Hematopoietic multipotent progenitor cell treated with erythropoietin and hydrocortisone succinate and interleukin-3 and kit ligand, for 4 days (in vitro differentiated cells): Measurements from ENCODE around the gene ZNF580.

ENCODE experiments used
- DNase-seq: peaks from one replicate; pipeline ENCODE4 v3.0.0-alpha.2; 2015

ZNF580 gene

DNA sequence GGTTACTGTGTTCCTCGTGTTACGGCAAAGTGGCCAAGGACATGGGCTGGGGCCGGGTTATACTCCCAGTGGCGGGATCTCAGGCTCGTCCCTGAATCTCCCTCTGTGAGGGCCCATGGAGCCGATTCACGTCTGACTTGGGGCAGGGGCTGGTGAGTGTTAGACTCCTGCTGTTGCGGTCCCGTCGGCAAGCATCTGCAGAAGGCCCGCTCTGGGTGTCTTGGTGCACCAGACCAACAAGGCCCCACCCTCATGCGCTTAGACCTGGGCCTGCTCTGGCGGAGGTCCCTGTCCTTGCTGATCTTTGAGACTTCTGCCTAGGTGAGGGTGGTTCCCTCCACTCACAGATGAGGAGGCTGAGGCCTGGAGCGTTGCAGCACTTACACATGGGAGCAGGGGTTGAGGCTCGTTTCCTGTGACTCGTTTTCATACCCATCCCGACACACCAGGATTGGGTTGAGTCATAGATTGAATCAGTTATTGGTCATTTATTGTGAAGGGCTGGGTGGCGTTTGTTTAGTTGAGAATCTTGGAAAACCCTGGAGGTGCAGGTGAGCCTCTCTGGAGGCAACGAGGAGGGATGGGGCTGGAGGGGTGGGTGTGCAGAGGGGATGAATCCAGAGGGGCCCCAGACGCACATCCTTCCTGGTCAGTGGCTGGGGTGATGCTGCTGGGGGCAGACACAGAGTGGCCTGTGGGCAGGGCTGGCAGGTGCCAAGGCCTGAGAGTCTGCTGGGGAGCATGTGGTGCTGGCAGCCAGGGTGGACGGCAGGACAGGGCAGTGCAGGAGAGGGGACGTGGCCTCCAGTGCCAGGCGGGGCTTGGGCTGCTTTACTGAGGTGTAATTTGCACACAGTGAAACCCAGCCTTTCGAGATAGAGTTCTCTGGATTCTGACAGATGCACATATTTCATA, 38.8 kb downstream of the ZNF580 start:
- no peak for DNase-seq

DNA sequence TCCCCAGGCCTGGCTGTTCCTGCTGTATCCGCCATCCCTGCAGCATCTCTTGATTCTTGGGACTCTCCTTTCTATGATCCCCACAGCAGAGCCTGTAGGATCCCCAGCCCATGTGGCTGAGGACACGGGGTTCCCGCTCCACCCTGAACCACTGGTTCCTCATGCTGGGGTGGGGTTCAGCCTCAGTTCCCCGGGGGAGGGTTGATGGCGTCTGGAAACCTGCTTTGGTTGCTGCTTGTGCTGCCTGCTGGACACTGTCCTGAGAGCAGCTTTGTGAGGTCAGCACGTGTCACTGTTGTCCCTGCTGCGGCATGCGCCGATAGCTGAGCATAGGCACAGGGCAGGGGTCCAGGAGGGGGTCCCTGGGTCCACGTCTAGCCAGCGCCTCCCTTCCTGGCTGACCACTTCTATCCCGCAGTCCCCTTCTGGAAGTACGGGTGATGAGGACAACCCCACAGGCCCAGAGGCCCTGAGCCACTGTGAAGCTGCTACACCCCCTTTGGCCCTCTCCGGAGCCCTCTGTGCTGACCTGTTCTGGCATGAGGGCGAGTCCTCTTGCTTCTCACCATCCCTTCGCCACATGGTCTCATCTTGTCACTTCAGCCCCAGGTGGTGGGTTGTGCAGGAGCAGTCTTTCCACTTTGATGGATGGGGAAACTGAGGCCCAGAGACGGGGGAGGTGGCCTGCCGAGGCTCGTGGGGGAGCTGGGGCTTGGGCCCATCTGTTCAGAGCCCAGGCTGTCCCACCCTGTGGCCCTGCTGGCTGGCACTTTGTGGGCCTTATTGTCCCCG, 39.7 kb downstream of the ZNF580 start:
- DNase-seq, result no peak

DNA sequence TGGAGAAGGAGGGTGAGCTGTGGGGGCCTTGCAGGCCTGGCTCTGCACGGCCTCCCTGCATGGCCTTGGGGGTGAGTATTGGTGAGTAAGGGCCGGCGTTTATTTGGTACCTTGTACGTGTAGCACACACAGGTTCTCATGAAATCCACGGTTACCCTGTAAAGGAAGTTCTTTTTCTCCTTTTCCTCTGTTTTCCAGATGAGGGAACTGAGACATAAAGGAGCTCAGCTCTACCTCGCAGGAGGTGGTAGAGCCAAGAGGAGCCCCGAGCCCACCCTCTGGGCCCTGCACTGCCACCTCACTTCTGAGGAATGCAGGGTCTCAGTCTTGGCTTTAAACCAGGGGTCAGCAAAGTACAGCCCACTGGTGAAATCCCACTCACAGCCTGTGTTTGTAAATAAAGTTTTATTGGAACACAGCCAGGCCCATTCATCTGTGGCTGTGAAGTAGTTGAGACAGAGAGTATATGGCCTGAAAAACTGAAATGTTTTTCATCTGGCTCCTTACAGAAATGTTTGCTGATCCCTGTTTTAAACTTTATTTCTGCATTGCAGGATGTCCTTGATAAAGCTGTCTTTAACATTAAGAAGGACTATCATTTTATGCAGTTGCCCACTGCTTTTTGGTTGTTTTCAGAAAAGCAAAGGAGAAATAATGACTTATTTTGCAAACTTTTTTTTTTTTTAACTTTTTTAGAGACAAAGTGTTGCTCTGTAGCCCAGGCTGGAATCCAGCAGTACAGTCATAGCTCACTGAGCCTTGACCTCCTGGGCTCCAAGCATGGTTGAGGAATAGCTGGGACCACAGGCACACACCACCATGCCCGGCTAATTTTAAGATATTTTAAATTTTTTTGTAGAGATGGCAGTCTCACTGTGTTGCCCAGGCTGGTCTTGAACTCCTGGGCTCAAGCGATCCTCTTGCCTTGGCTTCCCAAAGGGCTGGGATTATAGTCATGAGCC, 40.6 kb downstream of the ZNF580 start:
- DNase-seq, result no peak

DNA sequence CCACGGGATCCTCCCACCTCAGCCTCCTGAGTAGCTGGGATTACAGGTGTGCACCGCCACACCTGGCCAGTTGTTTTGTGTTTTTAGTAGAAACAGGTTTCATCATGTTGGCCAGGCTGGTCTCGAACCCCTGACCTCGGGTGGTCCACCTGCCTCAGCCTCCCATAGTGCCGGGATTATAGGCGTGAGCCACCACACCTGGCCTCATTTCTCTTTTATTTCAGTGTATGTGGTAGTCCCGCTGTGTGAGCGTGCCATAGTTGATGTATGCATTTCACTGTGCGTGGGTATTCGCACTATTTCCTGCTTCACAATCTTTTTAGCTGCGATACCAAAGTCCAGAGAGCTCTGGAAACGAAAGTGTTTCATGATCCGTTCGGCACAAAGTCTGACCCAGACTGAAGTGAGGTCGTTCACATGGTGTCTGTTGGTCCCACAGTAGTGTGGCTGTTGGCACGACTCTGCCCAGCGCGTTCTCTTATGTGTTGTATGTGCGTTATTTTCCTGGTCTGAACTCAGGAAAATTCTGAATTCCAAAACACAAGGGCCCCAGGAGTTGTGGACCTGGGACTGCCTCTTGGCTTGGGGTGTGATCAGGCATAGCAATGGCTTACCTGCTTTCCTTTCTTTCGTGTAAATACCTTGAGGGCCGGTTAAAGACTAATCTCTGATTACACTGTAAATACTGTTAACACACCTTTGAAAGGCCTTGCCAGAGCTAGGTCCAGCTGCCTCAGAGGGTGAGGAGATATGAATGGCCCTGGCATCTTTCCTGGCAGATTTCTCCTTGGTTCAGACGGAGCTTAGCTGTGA, 42.9 kb downstream of the ZNF580 start:
- DNase-seq, result no peak

DNA sequence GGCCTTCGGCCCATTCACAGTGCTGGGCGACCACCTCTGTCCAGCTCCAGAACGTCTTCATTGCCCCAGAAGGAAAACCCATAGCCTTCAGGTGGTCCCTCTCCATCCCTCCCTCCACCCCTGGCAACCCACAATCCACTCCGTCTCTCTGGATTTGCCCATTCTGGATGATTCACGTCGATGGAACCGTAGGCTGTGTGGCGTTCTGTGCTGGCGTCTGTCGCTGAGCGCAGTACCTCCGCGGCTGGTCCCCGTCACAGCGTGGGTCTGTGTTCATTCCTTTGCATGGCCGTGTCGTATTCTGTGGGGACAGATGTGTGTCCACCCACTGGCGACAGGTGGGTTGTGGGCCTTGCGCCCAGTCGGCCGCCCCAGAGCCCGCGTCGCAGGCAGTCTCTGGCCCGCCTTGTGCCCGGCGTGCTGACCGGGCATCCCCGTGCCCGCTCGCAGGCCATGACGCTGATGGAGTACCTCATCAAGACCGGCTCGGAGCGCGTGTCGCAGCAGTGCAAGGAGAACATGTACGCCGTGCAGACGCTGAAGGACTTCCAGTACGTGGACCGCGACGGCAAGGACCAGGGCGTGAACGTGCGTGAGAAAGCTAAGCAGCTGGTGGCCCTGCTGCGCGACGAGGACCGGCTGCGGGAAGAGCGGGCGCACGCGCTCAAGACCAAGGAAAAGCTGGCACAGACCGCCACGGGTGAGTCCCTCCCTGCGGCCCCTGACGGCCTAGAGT, 44.3 kb downstream of the ZNF580 start:
- DNase-seq, result no peak

DNA sequence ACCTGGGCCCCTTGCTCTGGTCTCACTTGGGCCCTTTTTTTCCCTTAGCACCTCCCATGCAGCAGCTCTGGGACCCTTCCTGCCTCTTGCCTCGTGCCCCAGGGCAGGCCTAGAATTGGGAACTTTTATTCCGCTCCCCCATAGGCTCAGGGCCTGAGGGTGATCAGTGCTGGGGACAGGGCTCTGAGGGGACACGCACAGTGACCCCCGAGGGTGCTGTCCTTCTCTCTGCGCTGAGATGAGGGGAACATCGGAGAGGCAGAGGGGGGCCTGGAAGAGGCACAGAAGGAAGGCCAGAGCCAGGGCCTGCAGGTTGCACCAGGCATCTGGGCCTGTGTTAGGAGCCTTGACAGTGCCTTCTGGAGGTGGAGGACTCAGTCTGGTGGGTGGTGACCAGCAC, 45.0 kb downstream of the ZNF580 start:
- no peak for DNase-seq

DNA sequence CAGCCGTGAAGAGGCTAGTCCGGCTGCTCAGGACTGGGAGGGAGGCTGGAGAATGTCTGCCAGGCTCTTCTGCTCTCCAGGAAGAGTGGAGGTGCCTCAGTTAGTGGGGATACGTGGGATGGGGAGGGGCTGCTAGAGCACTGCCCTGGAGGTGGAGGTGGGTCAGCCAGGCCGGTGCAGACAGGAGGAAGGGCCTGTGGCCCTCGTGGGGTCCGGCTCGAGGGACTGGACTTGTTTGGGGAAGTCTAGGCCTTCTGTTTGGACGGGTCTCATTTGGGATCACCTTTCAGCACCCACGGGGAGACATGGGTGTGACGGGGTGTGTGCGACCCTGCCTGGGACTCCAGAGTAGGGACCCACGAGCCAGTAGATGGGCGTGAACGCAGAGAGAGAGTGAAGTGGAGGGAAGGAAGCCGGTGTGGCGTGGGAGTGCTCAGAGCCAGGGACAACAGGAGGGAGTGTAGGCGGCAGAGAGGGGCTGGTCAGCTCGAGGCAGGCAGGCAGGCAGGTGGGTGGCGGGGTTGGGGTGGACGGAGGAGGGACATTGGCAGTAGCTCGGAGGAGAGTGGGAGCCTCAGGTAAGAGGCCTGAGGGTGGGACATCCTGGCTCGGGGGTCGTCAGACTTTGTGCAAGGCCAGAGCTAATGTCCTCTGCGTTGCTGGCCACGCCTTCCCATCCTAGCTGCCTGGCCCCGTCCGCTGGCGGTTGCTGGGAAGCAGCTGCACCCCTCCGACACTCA, 45.7 kb downstream of the ZNF580 start:
- DNase-seq, result no peak

DNA sequence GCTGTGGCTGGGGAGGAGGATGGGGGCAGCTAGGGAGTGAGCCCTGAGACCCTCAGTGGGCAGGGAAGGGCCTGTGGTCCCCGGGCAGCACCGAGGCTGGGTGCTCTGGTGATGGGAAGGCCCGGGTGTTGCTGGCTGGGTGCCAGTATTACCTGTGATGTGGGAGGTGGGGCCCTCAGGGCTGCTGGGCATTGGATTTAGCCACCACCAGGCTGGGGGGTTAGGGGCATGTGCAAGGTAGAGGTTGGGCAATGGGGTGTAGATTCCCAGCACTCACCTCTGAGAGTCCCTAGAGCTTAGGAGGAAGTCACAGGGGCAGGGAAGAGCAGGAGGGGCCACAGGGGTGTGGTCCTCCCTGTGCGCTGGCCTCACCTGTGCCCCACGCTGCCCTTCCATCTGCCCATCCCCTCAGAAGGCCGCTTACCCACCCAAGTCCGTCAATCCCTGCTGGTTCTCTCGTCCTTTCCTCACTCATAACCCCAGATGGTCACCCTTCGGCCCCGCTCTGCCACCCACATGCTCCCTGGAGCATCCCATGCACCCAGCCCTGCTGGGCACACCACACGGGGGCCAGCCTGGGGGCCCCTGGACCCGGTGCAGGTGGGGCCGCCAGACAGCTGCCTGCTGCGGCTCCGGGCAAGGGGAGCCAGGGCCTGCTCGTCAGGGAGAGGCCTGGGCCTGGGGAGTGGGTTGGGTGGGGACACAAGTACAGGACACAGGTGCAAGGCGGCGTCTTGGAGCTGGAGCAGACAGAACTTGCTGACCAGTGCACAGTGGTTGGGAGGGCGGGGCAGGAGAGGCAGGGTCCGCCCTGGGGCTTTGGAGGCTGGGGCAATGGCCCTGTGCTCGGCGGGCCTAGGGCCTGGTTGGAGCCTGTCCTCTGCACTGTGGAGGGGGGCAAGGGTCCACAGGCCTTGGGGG, 46.7 kb downstream of the ZNF580 start:
- no peak for DNase-seq

DNA sequence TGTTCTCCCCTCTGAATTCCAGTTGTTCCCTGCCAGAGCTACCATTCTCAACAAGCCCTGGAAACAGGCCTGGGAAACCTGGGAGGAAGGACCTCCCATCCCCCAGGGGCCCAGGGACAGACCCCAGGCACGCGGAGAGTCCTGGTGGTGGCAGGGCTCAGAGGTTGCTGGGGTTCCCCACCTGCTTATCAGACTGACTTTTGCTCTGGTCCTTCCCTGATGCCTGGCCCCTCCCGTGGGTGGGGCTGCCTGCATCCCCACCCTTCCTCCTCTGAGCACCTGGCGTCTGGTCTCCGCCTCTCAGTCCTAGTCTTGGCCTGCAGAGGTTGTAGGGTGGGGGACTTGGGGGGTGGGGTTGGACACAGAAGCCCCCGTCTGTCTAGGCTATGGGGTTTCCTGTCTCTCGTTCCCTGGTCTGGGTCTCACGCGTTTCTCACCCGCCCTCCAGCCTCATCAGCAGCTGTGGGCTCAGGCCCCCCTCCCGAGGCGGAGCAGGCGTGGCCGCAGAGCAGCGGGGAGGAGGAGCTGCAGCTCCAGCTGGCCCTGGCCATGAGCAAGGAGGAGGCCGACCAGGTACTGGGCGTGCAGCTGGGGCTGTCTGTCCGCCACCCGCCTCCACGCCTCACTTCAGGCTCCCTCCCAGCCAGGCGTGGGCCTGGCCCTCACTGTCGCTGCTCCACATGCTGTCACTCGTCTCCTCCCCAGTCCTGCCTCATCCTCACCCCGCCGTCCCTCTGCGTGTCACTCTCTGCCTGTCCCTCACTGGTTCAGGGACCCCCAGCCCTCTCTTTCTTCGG, 47.8 kb downstream of the ZNF580 start:
- peak; percentile 49 for DNase-seq

DNA sequence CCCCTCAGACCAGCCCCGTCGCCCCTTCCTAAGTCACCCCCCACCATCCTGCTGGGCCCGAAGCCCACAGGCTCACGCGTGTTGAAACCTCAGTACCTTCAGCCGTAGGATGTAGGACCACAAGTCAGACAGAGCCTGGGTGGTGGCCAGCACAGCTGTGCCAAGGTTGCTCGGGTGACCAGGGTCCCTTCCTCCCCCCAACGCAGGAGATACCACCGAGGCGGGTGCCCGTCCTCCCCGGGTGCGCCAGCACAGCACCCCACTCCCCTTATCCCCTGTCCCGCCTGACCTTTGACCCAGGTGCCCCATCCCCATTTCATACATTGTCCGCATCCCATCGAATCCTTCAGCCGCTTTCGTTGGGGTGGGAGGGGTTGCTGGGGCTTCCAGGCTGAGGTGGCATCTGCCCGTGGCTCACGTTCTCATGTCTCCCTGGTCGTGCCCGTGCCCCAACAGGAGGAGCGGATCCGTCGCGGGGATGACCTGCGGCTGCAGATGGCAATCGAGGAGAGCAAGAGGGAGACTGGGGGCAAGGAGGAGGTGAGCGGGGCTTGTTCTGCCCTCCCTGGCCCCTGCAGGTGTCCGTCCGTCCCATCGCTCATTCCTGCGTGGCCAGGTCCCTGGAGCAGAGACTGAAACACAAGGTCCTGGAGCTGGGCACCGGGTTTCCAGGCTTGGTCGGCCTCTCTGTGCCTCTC, 48.8 kb downstream of the ZNF580 start:
- DNase-seq, result no peak

DNA sequence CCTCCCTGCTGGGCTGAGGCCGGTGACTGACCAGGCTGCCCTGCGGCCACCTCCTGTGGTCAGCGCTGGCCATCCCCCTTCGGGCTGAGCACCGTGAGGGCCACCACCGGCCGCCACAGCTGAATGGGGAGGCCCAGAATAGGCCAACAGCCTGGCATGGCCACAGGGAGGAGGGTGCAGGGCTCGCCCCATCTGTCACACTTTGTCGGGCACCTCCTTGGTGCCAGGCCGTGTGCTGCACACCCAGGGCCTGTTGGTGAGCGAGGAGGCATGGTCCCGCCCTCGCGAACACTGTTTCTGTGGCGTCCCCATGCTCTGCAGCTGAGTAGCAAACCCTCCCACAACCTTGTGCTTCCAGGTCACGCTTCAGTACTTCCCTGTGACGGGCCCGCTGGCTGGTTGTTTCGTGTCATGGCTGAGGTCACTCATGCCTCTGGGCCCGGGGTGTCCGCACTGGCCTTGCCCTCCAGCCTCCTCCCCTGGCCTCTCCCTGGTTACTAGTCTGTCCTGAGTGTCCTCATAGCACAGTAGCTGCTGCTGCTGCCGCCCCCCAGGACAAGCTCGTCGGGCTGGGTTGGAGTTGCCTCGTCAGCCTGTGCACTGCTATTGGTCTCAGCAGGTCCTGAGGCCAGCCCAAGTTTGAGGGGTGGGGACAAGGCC, 49.4 kb downstream of the ZNF580 start:
- no peak for DNase-seq

DNA sequence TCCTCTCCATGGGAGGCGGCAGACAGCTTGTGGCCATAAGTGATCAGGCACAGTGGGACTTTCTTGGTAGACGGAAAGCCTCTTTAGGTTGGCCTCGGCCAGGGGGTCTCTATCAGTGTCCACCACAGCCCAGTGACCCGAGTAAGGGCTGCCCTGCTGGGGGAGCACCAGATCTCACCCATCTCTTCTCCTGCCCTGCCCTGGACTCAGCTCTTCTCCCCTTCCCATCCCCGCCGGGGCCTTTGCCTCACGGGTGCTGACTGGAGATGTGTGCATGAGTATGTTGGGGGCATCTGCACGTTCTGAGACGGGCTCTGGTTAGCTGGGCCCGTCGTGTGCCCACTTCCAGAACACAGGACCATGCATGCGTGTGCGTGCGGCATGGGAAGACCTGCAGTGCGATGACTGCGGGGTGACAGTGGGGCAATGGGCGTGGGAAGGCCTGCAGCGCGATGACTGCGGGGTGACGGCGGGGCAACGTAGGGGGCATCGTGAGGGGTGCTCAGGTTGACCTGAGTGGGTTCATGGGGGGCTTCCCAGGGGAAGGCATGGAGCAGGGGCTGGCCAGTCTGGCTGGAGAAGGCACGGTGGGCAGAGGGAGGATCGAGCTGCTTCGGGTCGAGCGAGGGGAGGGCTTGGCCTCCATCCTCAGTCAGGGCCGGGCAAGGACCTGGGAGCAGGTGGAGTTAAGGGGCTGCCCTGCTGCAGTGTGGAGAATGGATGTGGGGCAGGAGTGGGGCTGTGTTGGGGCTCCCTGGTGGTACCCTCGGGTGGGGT, 50.2 kb downstream of the ZNF580 start:
- no peak for DNase-seq

DNA sequence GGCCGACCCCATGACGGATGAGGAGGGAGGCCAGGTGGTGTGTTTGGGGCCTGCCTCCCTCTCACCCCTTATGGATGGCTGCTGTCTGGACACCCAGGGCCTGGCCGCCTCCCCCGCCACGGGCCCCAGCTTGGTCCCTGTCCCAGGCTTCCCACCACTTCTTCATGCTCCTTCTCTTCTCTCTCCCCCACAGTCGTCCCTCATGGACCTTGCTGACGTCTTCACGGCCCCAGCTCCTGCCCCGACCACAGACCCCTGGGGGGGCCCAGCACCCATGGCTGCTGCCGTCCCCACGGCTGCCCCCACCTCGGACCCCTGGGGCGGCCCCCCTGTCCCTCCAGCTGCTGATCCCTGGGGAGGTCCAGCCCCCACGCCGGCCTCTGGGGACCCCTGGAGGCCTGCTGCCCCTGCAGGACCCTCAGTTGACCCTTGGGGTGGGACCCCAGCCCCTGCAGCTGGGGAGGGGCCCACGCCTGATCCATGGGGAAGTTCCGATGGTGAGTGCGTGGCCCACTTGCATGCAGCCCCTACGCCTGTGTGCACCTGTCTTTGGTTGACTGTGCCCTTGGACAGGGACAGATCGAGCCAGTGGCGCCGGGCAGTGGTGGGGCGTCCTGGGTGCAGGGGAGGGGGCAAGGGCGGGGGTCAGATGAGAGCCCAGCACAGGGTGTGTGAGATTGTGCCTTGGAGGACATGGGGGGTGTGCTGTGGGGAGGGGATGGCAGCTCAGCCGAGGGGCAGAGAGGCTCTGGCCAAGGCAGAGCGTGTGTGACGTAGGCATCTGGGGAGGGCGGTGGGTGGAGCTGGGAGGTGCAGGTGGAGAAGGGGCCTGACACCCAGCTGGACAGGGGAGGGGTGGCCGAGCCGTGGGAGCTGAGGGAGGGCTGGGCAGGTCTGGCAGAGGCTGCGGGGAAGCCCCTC, 51.0 kb downstream of the ZNF580 start:
- no peak for DNase-seq

DNA sequence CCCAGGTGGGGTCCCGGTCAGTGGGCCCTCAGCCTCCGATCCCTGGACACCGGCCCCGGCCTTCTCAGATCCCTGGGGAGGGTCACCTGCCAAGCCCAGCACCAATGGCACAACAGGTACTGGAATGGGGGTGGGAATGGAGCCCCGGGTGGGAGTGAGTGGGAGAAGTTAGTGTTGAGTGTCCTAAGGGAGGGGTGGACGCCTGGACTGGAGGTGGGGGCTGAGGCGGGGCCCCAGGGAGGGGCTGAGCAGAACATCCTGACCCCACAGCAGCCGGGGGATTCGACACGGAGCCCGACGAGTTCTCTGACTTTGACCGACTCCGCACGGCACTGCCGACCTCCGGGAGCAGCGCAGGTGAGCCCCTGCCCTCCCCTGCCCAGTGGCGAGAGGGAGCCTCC, 51.9 kb downstream of the ZNF580 start:
- no peak for DNase-seq
